ENCODE data around the gene LARGE1.

DNA sequence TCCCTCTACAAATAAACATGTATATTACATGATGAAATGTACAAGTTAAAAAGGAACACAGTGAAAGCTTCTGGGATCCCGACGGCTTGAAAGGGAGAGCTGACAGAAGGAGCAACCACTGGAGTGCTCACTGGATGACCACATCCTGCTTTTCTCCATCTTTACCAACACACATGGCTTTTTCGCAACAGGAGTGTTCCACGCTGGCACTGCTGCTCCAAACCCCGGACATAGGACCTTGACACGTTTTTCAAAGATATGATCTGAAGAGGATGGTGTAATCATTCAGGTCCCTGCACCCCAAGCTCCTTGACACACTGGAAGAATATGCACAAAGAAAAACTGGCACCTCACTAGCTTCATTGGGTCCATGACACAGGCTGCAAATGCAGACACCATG is 121.9 kb downstream of the LARGE1 start:
- TF ChIP-seq POLR2A (IDR thresholded peaks at IDR 0.05): no peak
- TF ChIP-seq, protein P1, sequence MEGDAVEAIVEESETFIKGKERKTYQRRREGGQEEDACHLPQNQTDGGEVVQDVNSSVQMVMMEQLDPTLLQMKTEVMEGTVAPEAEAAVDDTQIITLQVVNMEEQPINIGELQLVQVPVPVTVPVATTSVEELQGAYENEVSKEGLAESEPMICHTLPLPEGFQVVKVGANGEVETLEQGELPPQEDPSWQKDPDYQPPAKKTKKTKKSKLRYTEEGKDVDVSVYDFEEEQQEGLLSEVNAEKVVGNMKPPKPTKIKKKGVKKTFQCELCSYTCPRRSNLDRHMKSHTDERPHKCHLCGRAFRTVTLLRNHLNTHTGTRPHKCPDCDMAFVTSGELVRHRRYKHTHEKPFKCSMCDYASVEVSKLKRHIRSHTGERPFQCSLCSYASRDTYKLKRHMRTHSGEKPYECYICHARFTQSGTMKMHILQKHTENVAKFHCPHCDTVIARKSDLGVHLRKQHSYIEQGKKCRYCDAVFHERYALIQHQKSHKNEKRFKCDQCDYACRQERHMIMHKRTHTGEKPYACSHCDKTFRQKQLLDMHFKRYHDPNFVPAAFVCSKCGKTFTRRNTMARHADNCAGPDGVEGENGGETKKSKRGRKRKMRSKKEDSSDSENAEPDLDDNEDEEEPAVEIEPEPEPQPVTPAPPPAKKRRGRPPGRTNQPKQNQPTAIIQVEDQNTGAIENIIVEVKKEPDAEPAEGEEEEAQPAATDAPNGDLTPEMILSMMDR (IDR thresholded peaks at IDR 0.05): no peak

All from uterus (tissue), 2 donors.